Smooth muscle cell (in vitro differentiated cells): ENCODE results near the gene RHOA. TPM values are rescaled to one million over a fixed set of nuclear protein-coding genes. Genes with fewer than 3 reads are reported as not detected.

Experiments used
- DNase-seq: peaks from one replicate; lab custom pipeline; 2025; ENCODE audit not compliant: unreplicated experiment; lab: John Stamatoyannopoulos, UW
- H2AFZ ChIP-seq: fragments of 200-600 bp; sonication (generic); 2 replicates; pipeline ENCODE4 v1.6.0; 2016; ENCODE audit warnings: antibody characterized with exemption, low read depth, mild to moderate bottlenecking
- H3F3A ChIP-seq: fragments of 200-600 bp; sonication (generic); 2 replicates; pipeline ENCODE4 v1.6.0; 2017; ENCODE audit warnings: antibody characterized with exemption, low read depth
- H3K27ac ChIP-seq: fragments of 200-600 bp; sonication (generic); 2 replicates; pipeline ENCODE4 v1.5.1; 2016; ENCODE audit warnings: low read depth, mild to moderate bottlenecking
- H3K27me3 ChIP-seq: fragments of 200-600 bp; sonication (generic); 2 replicates; pipeline ENCODE4 v1.6.1; 2016; ENCODE audit warnings: low read depth, mild to moderate bottlenecking
- H3K36me3 ChIP-seq: fragments of 200-600 bp; sonication (generic); 2 replicates; pipeline ENCODE4 v1.5.1; 2016; ENCODE audit warnings: low read depth
- H3K4me1 ChIP-seq: fragments of 200-600 bp; sonication (generic); 2 replicates; pipeline ENCODE4 v1.5.1; 2016; ENCODE audit warnings: low read depth
- H3K4me2 ChIP-seq: fragments of 200-600 bp; sonication (generic); 2 replicates; pipeline ENCODE4 v1.6.0; 2016; ENCODE audit warnings: mild to moderate bottlenecking
- H3K4me3 ChIP-seq: fragments of 200-600 bp; sonication (generic); 2 replicates; pipeline ENCODE4 v1.5.1; 2016; ENCODE audit warnings: mild to moderate bottlenecking
- H3K79me2 ChIP-seq: fragments of 200-600 bp; sonication (generic); 2 replicates; pipeline ENCODE4 v1.6.0; 2016; ENCODE audit warnings: low read depth, mild to moderate bottlenecking
- H3K9ac ChIP-seq: fragments of 200-600 bp; sonication (generic); 2 replicates; pipeline ENCODE4 v1.6.0; 2016; ENCODE audit warnings: low read depth
- H3K9me3 ChIP-seq: fragments of 200-600 bp; sonication (generic); replicated peaks from 2 replicates; pipeline ENCODE4 v1.5.1; 2016; ENCODE audit warnings: low read depth
- H4K20me1 ChIP-seq: fragments of 200-600 bp; sonication (generic); 2 replicates; pipeline ENCODE4 v1.6.0; 2016; ENCODE audit warnings: low read depth
- CTCF ChIP-seq: fragments of 200-600 bp; sonication (generic); IDR thresholded peaks from 2 replicates; pipeline ENCODE4 v1.5.1; 2017; ENCODE audit warnings: borderline replicate concordance, mild to moderate bottlenecking, antibody characterized with exemption; ENCODE audit not compliant: insufficient read depth, poor library complexity, severe bottlenecking
- WGBS: methylation state at CpG from one replicate; pipeline ENCODE4 v1.1.7; 2016; ENCODE audit warnings: low lambda C conversion rate; 5-methylcytosine and 5-hydroxymethylcytosine counted together
- polyA plus RNA-seq: library from polyadenylated mRNA; unstranded; fragments of >200 nt; fragmentation: Nextera tagmentation; extraction: Ambion mirVana; gene quantifications from 2 replicates; pipeline ENCODE4 v1.2.1, GENCODE V29; 2016
- total RNA-seq: library from RNA; depleted of rRNA; stranded (reverse); fragments of >200 nt; gene quantifications from 2 replicates; pipeline ENCODE4 v1.2.3, GENCODE V29; 2014

The RHOA gene
- total and polyA plus RNA-seq, 2 experiments from 2014 or later = 447 to 530 TPM

- peaks cover 5% of the 10 kb centered on the region for H3K4me1 ChIP-seq
- no peaks in the 10 kb centered on the region for H3K9me3 ChIP-seq
- no peak for TF ChIP-seq CTCF
- peaks cover 8% of the 10 kb centered on the region for H3K79me2 ChIP-seq
- no peak overlapping the region for H2AFZ ChIP-seq
- no peak for DNase-seq
- H3K27ac ChIP-seq = peak overlapping the region; percentile 68
- H3K36me3 ChIP-seq = no peaks in the 10 kb centered on the region
- no peak overlapping the region for H3K4me3 ChIP-seq
- H3K27me3 ChIP-seq = no peaks in the 10 kb centered on the region
- H4K20me1 ChIP-seq = peaks cover 11% of the 10 kb centered on the region
- H3K9ac ChIP-seq = no peak overlapping the region
- peaks cover 5% of the 10 kb centered on the region for H3F3A ChIP-seq
- 80% methylated on average over 5 of the region's 5 CpGs for WGBS
- no peak overlapping the region for H3K4me2 ChIP-seq
These were observed 58.8 kb downstream of the RHOA start for GRCh38 chr3:49352890-49353421.

DNA sequence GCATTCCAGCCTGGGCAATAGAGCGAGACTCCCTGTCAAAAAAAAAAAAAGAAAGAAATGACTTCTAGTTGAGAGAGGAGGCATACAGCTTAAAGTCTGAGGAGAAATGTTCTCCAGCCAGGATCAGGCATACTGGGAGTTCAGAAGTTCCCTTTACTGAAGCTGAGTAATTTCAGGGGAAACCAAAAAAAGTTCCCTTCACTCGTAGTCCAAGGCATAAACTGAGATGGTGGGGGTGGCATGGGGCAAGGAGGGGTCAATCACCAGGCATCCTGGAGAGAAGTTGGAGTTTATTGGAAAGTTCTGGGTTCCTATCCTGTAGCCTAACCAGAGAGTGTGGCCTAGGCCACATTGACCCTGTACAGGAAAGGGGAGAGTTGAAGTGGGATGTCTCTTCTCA, 59.5 kb downstream of the RHOA start:
- H3F3A ChIP-seq = peaks cover 5% of the 10 kb centered on the region
- no peak overlapping the region for H3K4me3 ChIP-seq
- no peaks in the 10 kb centered on the region for H3K9me3 ChIP-seq
- no peak for DNase-seq
- no peaks in the 10 kb centered on the region for H3K36me3 ChIP-seq
- TF ChIP-seq CTCF = no peak
- H2AFZ ChIP-seq = no peak overlapping the region
- H3K9ac ChIP-seq = no peak overlapping the region
- H3K27me3 ChIP-seq = no peaks in the 10 kb centered on the region
- H4K20me1 ChIP-seq = peaks cover 9% of the 10 kb centered on the region
- H3K4me1 ChIP-seq = peaks cover 4% of the 10 kb centered on the region
- WGBS = 89% methylated on average over 2 of the region's 2 CpGs
- H3K79me2 ChIP-seq = peaks cover 8% of the 10 kb centered on the region
- H3K4me2 ChIP-seq = peak overlapping the region; percentile 34
- H3K27ac ChIP-seq = peak overlapping the region; percentile 68

DNA sequence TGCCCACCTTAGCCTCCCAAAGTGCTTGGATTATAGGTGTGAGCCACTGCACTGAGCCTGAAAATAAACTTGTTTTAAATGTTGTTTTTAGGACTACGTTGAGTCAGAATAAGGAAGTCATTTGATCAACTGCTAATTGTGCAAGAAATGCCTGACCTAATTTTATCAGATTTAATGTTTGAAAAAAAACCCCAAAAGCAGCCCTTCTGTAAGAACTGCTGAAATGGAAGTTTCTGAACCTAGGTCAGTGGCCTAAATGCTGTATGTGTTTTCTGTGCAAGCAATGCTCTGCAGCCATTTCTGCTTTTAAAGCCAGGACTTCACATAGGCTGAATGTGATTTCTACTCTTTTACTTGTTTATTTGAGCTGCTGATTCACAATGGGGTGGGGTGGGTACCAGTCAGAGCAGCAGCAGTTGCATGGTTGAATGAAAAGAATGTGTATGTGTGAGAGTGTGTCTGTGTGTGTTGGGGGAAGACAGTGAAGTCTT, 60.2 kb downstream of the RHOA start:
- H2AFZ ChIP-seq = no peak overlapping the region
- H3K4me3 ChIP-seq = no peak overlapping the region
- no peak overlapping the region for H3K9ac ChIP-seq
- peaks cover 5% of the 10 kb centered on the region for H4K20me1 ChIP-seq
- H3K4me1 ChIP-seq = no peaks in the 10 kb centered on the region
- peak overlapping the region; percentile 34 for H3K4me2 ChIP-seq
- H3F3A ChIP-seq = peaks cover 5% of the 10 kb centered on the region
- peak overlapping the region; percentile 68 for H3K27ac ChIP-seq
- no peaks in the 10 kb centered on the region for H3K9me3 ChIP-seq
- no peak for TF ChIP-seq CTCF
- peaks cover 6% of the 10 kb centered on the region for H3K79me2 ChIP-seq
- WGBS = 16% methylated on average over 1 of the region's 1 CpG
- no peaks in the 10 kb centered on the region for H3K27me3 ChIP-seq
- H3K36me3 ChIP-seq = no peaks in the 10 kb centered on the region
- no peak for DNase-seq
